Measurements from ENCODE around the gene POMT2. TPM values are rescaled to one million over a fixed set of nuclear protein-coding genes. Genes with fewer than 3 reads are reported as not detected.
A peak's percentile ranks its signal among the peaks of the same experiment; 100 is the strongest.
"Not testable (repeated sequence)": the region's sequence is repeated elsewhere in the genome, so short reads cannot be mapped to it uniquely, and the experiment has no call there.

The POMT2 gene
- total RNA-seq, 1 donor from 2014 or later, result 41.5 TPM

DNA sequence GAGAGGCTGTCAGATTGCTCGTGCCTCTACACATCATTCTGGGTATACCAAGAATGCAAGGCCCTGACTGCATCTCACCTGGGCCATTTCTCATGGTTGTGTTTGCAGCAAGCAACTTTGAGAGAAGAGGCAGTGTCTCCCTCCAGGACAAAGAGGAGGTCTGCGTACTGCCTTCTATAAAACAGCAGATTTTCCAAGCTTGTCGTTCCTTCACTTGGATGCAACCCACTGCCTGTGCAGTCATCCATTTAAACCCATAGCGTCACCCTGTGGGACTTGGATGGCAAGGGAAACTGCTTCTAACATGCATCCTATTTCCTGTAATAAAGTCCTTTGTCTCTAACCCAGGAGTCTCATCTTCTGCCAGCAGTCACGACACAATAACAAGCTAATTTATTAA is 1.3 kb downstream of the POMT2 start:
- Mint-ChIP-seq H3K27me3 (ENCODE audit: unreplicated experiment) (peaks cover 4% of the 10 kb centered on the region), H3K36me3 (ENCODE audit: unreplicated experiment) (no peaks in the 10 kb centered on the region), H3K4me3 (ENCODE audit: unreplicated experiment) (peak overlapping the region; percentile 86), H3K4me1 (ENCODE audit: low read depth, unreplicated experiment) (peaks cover 4% of the 10 kb centered on the region), H3K27ac (ENCODE audit: unreplicated experiment) (no peak overlapping the region), H3K9me3 (ENCODE audit: unreplicated experiment) (peaks cover 5% of the 10 kb centered on the region)
- DNase-seq, result no peak
- no peak for TF ChIP-seq CTCF (IDR thresholded peaks at IDR 0.05; ENCODE audit: partially characterized antibody, unreplicated experiment)

DNA sequence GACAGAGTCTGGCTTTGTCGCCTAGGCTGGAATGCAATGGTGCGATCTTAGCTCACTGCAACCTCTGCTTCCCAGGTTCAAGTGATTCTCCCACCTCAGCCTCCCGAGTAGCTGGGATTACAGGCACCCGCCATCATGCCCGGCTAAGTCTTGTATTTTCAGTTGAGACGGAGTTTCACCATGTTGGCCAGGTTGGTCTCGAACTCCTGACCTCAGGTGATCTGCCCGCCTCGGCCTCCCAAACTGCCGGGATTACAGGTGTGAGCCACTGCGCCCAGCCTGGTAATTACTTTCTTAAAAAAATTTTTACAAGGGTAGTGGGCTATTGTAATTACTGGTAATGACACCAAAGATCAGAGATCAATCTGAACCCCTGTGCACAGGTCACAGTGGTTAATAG is 1.9 kb downstream of the POMT2 start:
- not testable (repeated sequence) for H3K36me3 Mint-ChIP-seq (ENCODE audit: unreplicated experiment); H3K27ac Mint-ChIP-seq (ENCODE audit: unreplicated experiment); H3K9me3 Mint-ChIP-seq (ENCODE audit: unreplicated experiment); DNase-seq; H3K4me3 Mint-ChIP-seq (ENCODE audit: unreplicated experiment); H3K4me1 Mint-ChIP-seq (ENCODE audit: low read depth, unreplicated experiment); H3K27me3 Mint-ChIP-seq (ENCODE audit: unreplicated experiment)

GRCh38 chr14:77318006-77318553 is 2.6 kb downstream of the POMT2 start:
- peaks cover 4% of the 10 kb centered on the region for H3K4me1 Mint-ChIP-seq (ENCODE audit: low read depth, unreplicated experiment)
- H3K36me3 Mint-ChIP-seq (ENCODE audit: unreplicated experiment), result no peaks in the 10 kb centered on the region
- H3K27me3 Mint-ChIP-seq (ENCODE audit: unreplicated experiment), result peaks cover 4% of the 10 kb centered on the region
- H3K4me3 Mint-ChIP-seq (ENCODE audit: unreplicated experiment), result no peak overlapping the region
- no peak for DNase-seq
- H3K27ac Mint-ChIP-seq (ENCODE audit: unreplicated experiment), result no peak overlapping the region
- TF ChIP-seq CTCF (IDR thresholded peaks at IDR 0.05; ENCODE audit: partially characterized antibody, unreplicated experiment), result no peak
- peaks cover 5% of the 10 kb centered on the region for H3K9me3 Mint-ChIP-seq (ENCODE audit: unreplicated experiment)

DNA sequence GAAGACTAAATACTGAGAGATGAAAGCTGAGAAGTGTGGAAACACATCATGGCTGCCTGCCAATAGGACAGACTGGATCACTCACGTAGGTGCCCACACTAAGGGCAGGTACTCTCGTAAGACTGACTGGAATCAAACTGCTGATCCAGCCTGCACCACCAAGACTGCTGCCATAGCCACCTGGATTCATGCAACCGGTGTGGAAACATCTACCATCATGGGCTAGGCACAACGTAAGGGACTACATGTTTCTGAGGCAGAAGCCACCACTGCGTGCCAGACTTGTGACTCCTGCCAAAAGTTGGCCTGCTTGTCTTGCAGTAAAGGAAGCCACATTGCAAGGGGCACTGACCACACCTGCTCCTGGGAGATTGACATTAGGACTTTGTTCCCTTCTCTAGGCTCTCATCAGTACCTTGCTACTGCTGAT is 3.8 kb downstream of the POMT2 start:
- H3K27ac Mint-ChIP-seq (ENCODE audit: unreplicated experiment), result no peak overlapping the region
- H3K9me3 Mint-ChIP-seq (ENCODE audit: unreplicated experiment), result peaks cover 5% of the 10 kb centered on the region
- H3K4me3 Mint-ChIP-seq (ENCODE audit: unreplicated experiment), result no peak overlapping the region
- H3K4me1 Mint-ChIP-seq (ENCODE audit: low read depth, unreplicated experiment), result peaks cover 2% of the 10 kb centered on the region
- DNase-seq, result no peak
- H3K27me3 Mint-ChIP-seq (ENCODE audit: unreplicated experiment), result peaks cover 4% of the 10 kb centered on the region
- no peak for TF ChIP-seq CTCF (IDR thresholded peaks at IDR 0.05; ENCODE audit: partially characterized antibody, unreplicated experiment)
- H3K36me3 Mint-ChIP-seq (ENCODE audit: unreplicated experiment), result no peaks in the 10 kb centered on the region

DNA sequence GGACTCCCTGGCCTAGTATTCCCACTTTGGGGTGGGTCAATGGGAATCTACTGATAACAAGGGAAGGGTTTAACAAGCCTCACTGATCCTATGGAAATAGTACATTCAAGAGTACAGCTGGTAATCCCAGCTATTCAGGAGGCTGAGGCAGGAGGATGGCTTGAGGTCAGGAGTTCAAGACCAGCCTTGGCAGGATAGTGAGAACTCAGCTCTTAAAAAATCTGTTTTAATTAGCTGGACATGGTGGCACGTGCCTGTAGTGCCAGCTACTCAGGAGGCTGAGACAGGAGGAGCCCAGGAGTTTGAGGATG is 4.5 kb downstream of the POMT2 start:
- Mint-ChIP-seq H3K4me1 (ENCODE audit: low read depth, unreplicated experiment) (no peaks in the 10 kb centered on the region), H3K27me3 (ENCODE audit: unreplicated experiment) (peaks cover 4% of the 10 kb centered on the region), H3K9me3 (ENCODE audit: unreplicated experiment) (peaks cover 5% of the 10 kb centered on the region), H3K27ac (ENCODE audit: unreplicated experiment) (no peak overlapping the region), H3K4me3 (ENCODE audit: unreplicated experiment) (no peak overlapping the region), H3K36me3 (ENCODE audit: unreplicated experiment) (no peaks in the 10 kb centered on the region)
- peak; percentile 31 for TF ChIP-seq CTCF (IDR thresholded peaks at IDR 0.05; ENCODE audit: partially characterized antibody, unreplicated experiment)
- DNase-seq, result no peak

All from glutamatergic neuron (in vitro differentiated cells).